ENCODE measurements around the gene SLC16A6.
A peak's percentile ranks its signal among the peaks of the same experiment; 100 is the strongest.

The SLC16A6 gene

GRCh38 chr17:68248891-68249290 lies 42.0 kb downstream of the SLC16A6 start:
- no peak for TF ChIP-seq CTCF (IDR thresholded peaks at IDR 0.05; ENCODE audit: low read length)
- no peak for TF ChIP-seq EZH2phosphoT487 (IDR thresholded peaks at IDR 0.05; ENCODE audit: low read length)
- no peak for TF ChIP-seq EZH2 (optimal IDR thresholded peaks at IDR 0.05; ENCODE audit: low read depth, low read length)
- Histone ChIP-seq H3K27ac (ENCODE audit: low read length) (no peak overlapping the region), H3K36me3 (replicated peaks; ENCODE audit: insufficient read depth, low read length) (no peaks in the 10 kb centered on the region), H3K27me3 (replicated peaks; ENCODE audit: insufficient read depth, low read length) (no peaks in the 10 kb centered on the region), H3K4me3 (ENCODE audit: low read length) (peak overlapping the region; percentile 94), H3K9me3 (replicated peaks; ENCODE audit: insufficient read depth, low read length) (no peaks in the 10 kb centered on the region), H3K4me2 (ENCODE audit: low read depth, low read length) (peak overlapping the region; percentile 90), H3K9ac (ENCODE audit: low read length) (peak overlapping the region; percentile 98; the same call in 1 of the 2 replicates), H3K79me2 (ENCODE audit: low read length) (peaks cover 16% of the 10 kb centered on the region), H3F3A (ENCODE audit: insufficient read depth, low read length) (no peaks in the 10 kb centered on the region), H2AFZ (ENCODE audit: low read length) (no peak overlapping the region), H3K9me2 (replicated peaks; ENCODE audit: insufficient read depth, low read length) (no peaks in the 10 kb centered on the region), H3K4me1 (ENCODE audit: low read length) (peaks cover 11% of the 10 kb centered on the region), H4K20me1 (ENCODE audit: insufficient read depth, low read length) (no peaks in the 10 kb centered on the region)
- DNase-seq, result no peak

GRCh38 chr17:68248199-68248825 lies 42.6 kb downstream of the SLC16A6 start:
- no peaks in the 10 kb centered on the region for H3K36me3 ChIP-seq (replicated peaks; ENCODE audit: insufficient read depth, low read length)
- H2AFZ ChIP-seq (ENCODE audit: low read length), result peak overlapping the region; percentile 77
- peaks cover 16% of the 10 kb centered on the region for H3K79me2 ChIP-seq (ENCODE audit: low read length)
- no peaks in the 10 kb centered on the region for H3K9me2 ChIP-seq (replicated peaks; ENCODE audit: insufficient read depth, low read length)
- H3K4me3 ChIP-seq (ENCODE audit: low read length), result peak overlapping the region; percentile 94
- H3K9me3 ChIP-seq (replicated peaks; ENCODE audit: insufficient read depth, low read length), result no peaks in the 10 kb centered on the region
- H3K4me2 ChIP-seq (ENCODE audit: low read depth, low read length), result peak overlapping the region; percentile 90
- H3K9ac ChIP-seq (ENCODE audit: low read length), result peak overlapping the region; percentile 98
- TF ChIP-seq EZH2phosphoT487 (IDR thresholded peaks at IDR 0.05; ENCODE audit: low read length) (no peak), EZH2 (optimal IDR thresholded peaks at IDR 0.05; ENCODE audit: low read depth, low read length) (no peak), CTCF (IDR thresholded peaks at IDR 0.05; ENCODE audit: low read length) (no peak)
- H4K20me1 ChIP-seq (ENCODE audit: insufficient read depth, low read length), result no peaks in the 10 kb centered on the region
- DNase-seq, result peak; percentile 45
- H3K4me1 ChIP-seq (ENCODE audit: low read length), result peaks cover 11% of the 10 kb centered on the region
- H3K27me3 ChIP-seq (replicated peaks; ENCODE audit: insufficient read depth, low read length), result no peaks in the 10 kb centered on the region
- H3K27ac ChIP-seq (ENCODE audit: low read length), result peak overlapping the region; percentile 86; the same call in 1 of the 2 replicates
- H3F3A ChIP-seq (ENCODE audit: insufficient read depth, low read length), result no peaks in the 10 kb centered on the region

GRCh38 chr17:68247445-68248198 lies 43.3 kb downstream of the SLC16A6 start, which contains the start of gene AMZ2:
TSS of gene AMZ2 (plus strand) at chr17:68248043. CDS start at chr17:68250188, 2,145 bp downstream.
- Histone ChIP-seq H3K79me2 (ENCODE audit: low read length) (peaks cover 16% of the 10 kb centered on the region), H3K27me3 (replicated peaks; ENCODE audit: insufficient read depth, low read length) (no peaks in the 10 kb centered on the region), H2AFZ (ENCODE audit: low read length) (peak within 1 kb of the TSS; percentile 77)

More at GRCh38 chr17:68247445-68248198, 43.3 kb downstream of the SLC16A6 start, which contains the start of gene AMZ2:
- H4K20me1 ChIP-seq (ENCODE audit: insufficient read depth, low read length), result no peaks in the 10 kb centered on the region
- TF ChIP-seq CTCF (IDR thresholded peaks at IDR 0.05; ENCODE audit: low read length) (no peak), EZH2 (optimal IDR thresholded peaks at IDR 0.05; ENCODE audit: low read depth, low read length) (no peak), EZH2phosphoT487 (IDR thresholded peaks at IDR 0.05; ENCODE audit: low read length) (no peak)
- H3F3A ChIP-seq (ENCODE audit: insufficient read depth, low read length), result no peaks in the 10 kb centered on the region
- H3K9me3 ChIP-seq (replicated peaks; ENCODE audit: insufficient read depth, low read length), result no peaks in the 10 kb centered on the region
- DNase-seq, result peak; percentile 95
- no peaks in the 10 kb centered on the region for H3K36me3 ChIP-seq (replicated peaks; ENCODE audit: insufficient read depth, low read length)
- H3K4me2 ChIP-seq (ENCODE audit: low read depth, low read length), result peak within 1 kb of the TSS; percentile 90
- H3K27ac ChIP-seq (ENCODE audit: low read length), result peak within 1 kb of the TSS; percentile 86
- H3K9ac ChIP-seq (ENCODE audit: low read length), result peak within 1 kb of the TSS; percentile 98
- no peaks in the 10 kb centered on the region for H3K9me2 ChIP-seq (replicated peaks; ENCODE audit: insufficient read depth, low read length)
- peaks cover 11% of the 10 kb centered on the region for H3K4me1 ChIP-seq (ENCODE audit: low read length)
- H3K4me3 ChIP-seq (ENCODE audit: low read length), result peak within 1 kb of the TSS; percentile 94

Measured in MM.1S (cell line).